Measurements from ENCODE around the gene PDIA6.

- TF ChIP-seq CTCF (IDR thresholded peaks at IDR 0.05) (no peak), EZH2 (IDR thresholded peaks at IDR 0.05; ENCODE audit: borderline replicate concordance, insufficient read depth, low read depth, low read length, poor library complexity, severe bottlenecking) (no peak)
These were observed 47.1 kb downstream of the PDIA6 start for GRCh38 chr2:10765461-10765860.

All from B cell (primary cell).